GM23248 (cell line): ENCODE measurements around the gene CRB2.

Source experiments
- EZH2 ChIP-seq: fragments of 200-600 bp; sonication (generic); IDR thresholded peaks from 2 replicates; pipeline ENCODE4 v1.6.1; 2018; ENCODE audit warnings: antibody characterized with exemption, mild to moderate bottlenecking; ENCODE audit not compliant: insufficient read depth, poor library complexity, severe bottlenecking
- EZH2phosphoT487 ChIP-seq: fragments of 200-600 bp; sonication (generic); IDR thresholded peaks from 2 replicates; pipeline ENCODE4 v1.6.1; 2018; ENCODE audit warnings: antibody characterized with exemption, moderate library complexity, mild to moderate bottlenecking, low read depth; ENCODE audit not compliant: insufficient read depth

DNA sequence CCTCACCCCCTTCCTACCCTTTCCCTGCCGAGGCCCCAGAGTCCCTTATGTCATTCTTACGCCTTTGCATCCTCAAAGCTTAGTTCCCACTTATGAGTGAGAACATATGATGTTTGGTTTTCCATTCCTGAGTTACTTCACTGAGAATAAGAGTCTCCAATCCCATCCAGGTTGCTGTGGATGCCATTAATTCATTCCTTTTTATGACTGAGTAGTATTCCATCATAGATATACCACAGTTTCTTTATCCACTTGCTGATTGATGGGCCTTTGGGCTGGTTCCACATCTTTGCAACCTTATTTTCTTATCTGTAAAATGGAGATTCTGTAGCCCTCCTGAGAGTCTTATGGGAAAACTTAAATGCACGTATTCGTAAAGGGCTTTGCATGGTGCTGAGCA, 36.8 kb downstream of the CRB2 start:
- TF ChIP-seq EZH2 (no peak), EZH2phosphoT487 (no peak)
